Bronchial epithelial cell (primary cell): ENCODE measurements around the gene TMTC2. TPM values are rescaled to one million over a fixed set of nuclear protein-coding genes. Genes with fewer than 3 reads are reported as not detected.

Experiments used
- DNase-seq: peaks from one replicate; pipeline ENCODE4 v3.0.0-alpha.2; 2010; ENCODE audit warnings: low read depth
- FAIRE-seq: peaks from 2 replicates; lab custom pipeline; 2011; peaks lifted over from hg19 to GRCh38; lab: Jason Lieb, UNC
- H3K27me3 ChIP-seq: 2 replicates; pipeline ENCODE4 v1.5.1; 2011; ENCODE audit warnings: low read length; ENCODE audit not compliant: control insufficient read depth, insufficient read depth
- H3K36me3 ChIP-seq: 2 replicates; pipeline ENCODE4 v1.5.1; 2011; ENCODE audit warnings: low read length; ENCODE audit not compliant: control insufficient read depth, insufficient read depth
- H3K4me3 ChIP-seq: 2 replicates; pipeline ENCODE4 v1.5.1; 2011; ENCODE audit warnings: mild to moderate bottlenecking, low read depth, low read length, control low read depth
- CTCF ChIP-seq: IDR thresholded peaks from 2 replicates; pipeline ENCODE4 v1.5.1; 2011; ENCODE audit warnings: mild to moderate bottlenecking, moderate library complexity, low read length, control low read depth, inconsistent platforms; ENCODE audit not compliant: insufficient read depth, severe bottlenecking
- total RNA-seq: library from RNA; depleted of rRNA; stranded (reverse); fragments of >200 nt; gene quantifications from 2 replicates; pipeline ENCODE4 v1.2.1, GENCODE V29; 2014

The TMTC2 gene
- total RNA-seq, 1 donor from 2014 or later = 10.5 TPM

GRCh38 chr12:82690006-82690405, 3.3 kb downstream of the TMTC2 start:
- DNase-seq (no peak), FAIRE-seq (no peak)
- no peak overlapping the region for H3K4me3 ChIP-seq
- no peaks in the 10 kb centered on the region for H3K36me3 ChIP-seq
- no peak for TF ChIP-seq CTCF
- no peaks in the 10 kb centered on the region for H3K27me3 ChIP-seq

- TF ChIP-seq CTCF = no peak
- DNase-seq = no peak
Observed at GRCh38 chr12:82691513-82691912, 4.8 kb downstream of the TMTC2 start.

GRCh38 chr12:82694276-82694675, 7.6 kb downstream of the TMTC2 start:
- DNase-seq (no peak), FAIRE-seq (no peak)
- Histone ChIP-seq H3K4me3 (no peak overlapping the region), H3K27me3 (no peaks in the 10 kb centered on the region), H3K36me3 (no peaks in the 10 kb centered on the region)
- TF ChIP-seq CTCF = no peak

More at GRCh38 chr12:82691513-82691912, 4.8 kb downstream of the TMTC2 start:
- no peaks in the 10 kb centered on the region for H3K36me3 ChIP-seq
- no peaks in the 10 kb centered on the region for H3K27me3 ChIP-seq
- no peak overlapping the region for H3K4me3 ChIP-seq
- FAIRE-seq = no peak

- Histone ChIP-seq H3K4me3 (no peak overlapping the region), H3K27me3 (no peaks in the 10 kb centered on the region), H3K36me3 (no peaks in the 10 kb centered on the region)
- no peak for TF ChIP-seq CTCF
- no peak for FAIRE-seq
- peak; percentile 21 for DNase-seq
Observed at GRCh38 chr12:82694970-82695369, 8.3 kb downstream of the TMTC2 start.

GRCh38 chr12:82695531-82695930, 8.8 kb downstream of the TMTC2 start:
- DNase-seq (no peak), FAIRE-seq (no peak)
- TF ChIP-seq CTCF = no peak
- Histone ChIP-seq H3K27me3 (no peaks in the 10 kb centered on the region), H3K4me3 (no peak overlapping the region), H3K36me3 (no peaks in the 10 kb centered on the region)

GRCh38 chr12:82696543-82696942, 9.8 kb downstream of the TMTC2 start:
- FAIRE-seq = no peak
- TF ChIP-seq CTCF = no peak

More at GRCh38 chr12:82696543-82696942, 9.8 kb downstream of the TMTC2 start:
- no peak for DNase-seq
- H3K27me3 ChIP-seq = no peaks in the 10 kb centered on the region
- no peak overlapping the region for H3K4me3 ChIP-seq
- no peaks in the 10 kb centered on the region for H3K36me3 ChIP-seq
